Uterus (tissue), 2 donors: ENCODE results near the gene IGF2.

Experiments used
- CTCF ChIP-seq, 4 experiments: fragments of 200-600 bp in 2 of 4; fragments of 450-650 bp in 2 of 4; sonication (generic) in 2 of 4; IDR thresholded peaks; one replicate each; pipeline ENCODE4 v1.5.1; 2016 to 2019; ENCODE audit warnings: antibody characterized with exemption in 4 of 4, mild to moderate bottlenecking in 2 of 4, moderate library complexity in 1 of 4
- POLR2A ChIP-seq, 2 donors: fragments of 450-650 bp; IDR thresholded peaks; one replicate each; pipeline ENCODE4 v1.6.1; 2016; ENCODE audit warnings: antibody characterized with exemption in 2 of 2, mild to moderate bottlenecking in 1 of 2, moderate library complexity in 1 of 2

GRCh38 chr11:2167141-2168045, 28.2 kb upstream of the IGF2 start:
- no peak for TF ChIP-seq CTCF (IDR thresholded peaks at IDR 0.05)
- TF ChIP-seq POLR2A (IDR thresholded peaks at IDR 0.05): no peak
